Epithelial cell of proximal tubule (primary cell): ENCODE results near the gene CAMTA1. TPM values are rescaled to one million over a fixed set of nuclear protein-coding genes. Genes with fewer than 3 reads are reported as not detected.

Experiments used
- DNase-seq: peaks from one replicate; pipeline ENCODE4 v3.0.0-alpha.2; 2011; ENCODE audit warnings: low read depth
- H3K4me3 ChIP-seq: 2 replicates; pipeline ENCODE4 v1.5.1; 2011; ENCODE audit warnings: low read depth, mild to moderate bottlenecking, low read length
- CTCF ChIP-seq: conservative IDR thresholded peaks from 2 replicates; pipeline ENCODE4 v1.5.1; 2012; ENCODE audit warnings: low read depth, mild to moderate bottlenecking, low read length
- total RNA-seq: library from RNA; depleted of rRNA; stranded (reverse); fragments of >200 nt; gene quantifications from 2 replicates; pipeline ENCODE4 v1.2.3, GENCODE V29; 2015

CAMTA1 gene
- total RNA-seq, 1 donor from 2014 or later: 79.2 TPM

DNA sequence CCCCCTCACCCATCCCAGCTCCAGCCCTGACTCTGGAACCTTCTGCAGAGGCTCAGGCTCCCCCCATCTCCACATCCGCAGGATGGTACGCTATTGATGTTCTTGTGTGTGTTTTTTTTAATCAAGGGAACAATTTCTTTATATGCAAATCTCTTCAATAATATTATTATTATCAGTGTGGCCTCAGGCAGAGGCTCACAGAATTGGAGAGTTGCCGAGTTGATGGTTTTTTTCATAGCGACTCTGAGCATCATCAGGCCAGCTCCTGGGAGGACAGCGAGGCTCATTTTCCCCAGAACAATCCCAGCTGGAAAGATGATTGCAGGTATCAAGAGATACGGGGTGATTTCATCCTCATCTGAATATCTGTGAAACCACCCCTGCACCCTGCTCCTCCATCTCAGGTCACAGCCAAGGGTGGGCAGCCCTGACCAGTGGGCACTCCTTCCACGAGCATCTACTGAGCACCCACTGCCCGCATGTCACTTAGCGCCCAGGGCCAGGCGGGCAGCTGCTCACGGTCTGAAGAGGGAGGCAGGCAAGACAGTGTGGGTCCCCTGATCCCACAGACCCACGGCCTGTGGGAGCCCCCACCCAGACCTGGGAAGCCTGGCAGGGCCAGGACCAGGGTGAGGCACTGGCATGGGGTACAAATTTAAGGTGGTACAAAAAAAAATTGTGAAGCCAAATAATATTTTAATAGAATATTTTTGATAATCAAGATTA is 740.2 kb downstream of the CAMTA1 start:
- DNase-seq: no peak
- TF ChIP-seq CTCF: no peak
- H3K4me3 ChIP-seq: no peak overlapping the region

GRCh38 chr1:7526196-7526866 is 741.1 kb downstream of the CAMTA1 start:
- H3K4me3 ChIP-seq: no peak overlapping the region
- no peak for DNase-seq
- no peak for TF ChIP-seq CTCF

GRCh38 chr1:7526867-7527732 is 741.8 kb downstream of the CAMTA1 start:
- DNase-seq: no peak
- no peak overlapping the region for H3K4me3 ChIP-seq
- no peak for TF ChIP-seq CTCF

DNA sequence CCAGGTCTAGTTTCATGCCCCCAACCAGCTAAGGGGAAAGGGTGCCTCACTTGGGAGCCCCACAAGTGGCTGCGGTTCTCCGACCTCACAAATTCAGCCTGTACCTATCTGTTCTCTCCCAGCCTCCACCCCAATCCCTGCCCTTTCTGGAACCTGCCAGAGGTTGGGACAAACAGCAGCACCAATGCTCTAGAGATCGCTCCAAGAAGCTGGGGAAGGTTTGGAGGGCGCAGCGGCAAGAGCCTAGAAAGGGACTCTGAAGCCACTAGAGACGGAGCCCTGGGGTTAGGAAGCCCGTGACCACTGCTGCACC is 742.4 kb downstream of the CAMTA1 start:
- no peak overlapping the region for H3K4me3 ChIP-seq
- TF ChIP-seq CTCF: no peak
- DNase-seq: no peak

GRCh38 chr1:7528386-7529198 is 743.3 kb downstream of the CAMTA1 start:
- no peak overlapping the region for H3K4me3 ChIP-seq
- TF ChIP-seq CTCF: no peak
- DNase-seq: no peak

DNA sequence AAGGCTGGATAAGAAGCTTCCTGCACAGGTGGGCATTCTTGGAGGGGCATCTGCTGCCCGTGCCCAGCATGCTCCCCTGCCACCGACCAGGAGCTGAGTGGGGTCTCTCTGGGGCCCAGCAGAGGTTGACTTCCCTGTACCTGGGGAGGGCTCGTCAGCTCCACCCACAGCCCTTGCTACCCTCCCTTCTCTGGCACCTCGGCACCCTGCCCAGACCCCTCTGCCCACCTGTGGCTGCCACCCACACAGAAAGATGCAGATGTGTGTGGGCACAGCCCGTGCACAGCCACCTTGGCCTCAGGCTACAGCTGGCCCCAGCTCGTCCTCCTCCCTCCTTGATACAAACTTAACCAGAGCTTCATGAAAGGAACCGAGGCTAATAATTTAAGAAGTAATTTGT is 744.7 kb downstream of the CAMTA1 start:
- no peak for TF ChIP-seq CTCF
- H3K4me3 ChIP-seq: no peak overlapping the region
- no peak for DNase-seq
